NCI-H146 treated with DMSO at 0.1 percent for 48 hours (cell line): ENCODE measurements around the gene BMP2.

ENCODE experiments used
- DNase-seq: peaks from one replicate; lab custom pipeline; 2025; ENCODE audit not compliant: unreplicated experiment; lab: John Stamatoyannopoulos, UW

The BMP2 gene

DNA sequence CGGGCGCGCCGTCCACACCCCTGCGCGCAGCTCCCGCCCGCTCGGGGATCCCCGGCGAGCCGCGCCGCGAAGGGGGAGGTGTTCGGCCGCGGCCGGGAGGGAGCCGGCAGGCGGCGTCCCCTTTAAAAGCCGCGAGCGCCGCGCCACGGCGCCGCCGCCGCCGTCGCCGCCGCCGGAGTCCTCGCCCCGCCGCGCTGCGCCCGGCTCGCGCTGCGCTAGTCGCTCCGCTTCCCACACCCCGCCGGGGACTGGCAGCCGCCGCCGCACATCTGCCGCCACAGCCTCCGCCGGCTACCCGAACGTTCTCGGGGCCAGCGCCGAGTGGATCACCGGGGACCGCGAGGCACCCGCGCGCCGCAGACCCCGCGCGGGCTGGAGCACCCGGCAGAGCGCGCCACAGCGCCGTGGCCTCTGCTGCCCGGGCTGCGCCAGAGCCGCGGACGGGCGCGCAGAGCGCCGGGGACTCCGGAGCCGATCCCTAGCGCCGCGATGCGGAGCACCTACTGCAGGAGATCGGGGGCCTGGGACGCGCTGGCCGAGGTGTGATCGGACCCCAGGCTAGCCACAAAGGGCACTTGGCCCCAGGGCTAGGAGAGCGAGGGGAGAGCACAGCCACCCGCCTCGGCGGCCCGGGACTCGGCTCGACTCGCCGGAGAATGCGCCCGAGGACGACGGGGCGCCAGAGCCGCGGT is at the start of gene BMP2:
Gene BMP2 (plus strand): TSS at position 151 of the 692 bp plus-strand sequence. CDS start 2,441 bp downstream, outside the sequence.
- DNase-seq: peak; percentile 49

DNA sequence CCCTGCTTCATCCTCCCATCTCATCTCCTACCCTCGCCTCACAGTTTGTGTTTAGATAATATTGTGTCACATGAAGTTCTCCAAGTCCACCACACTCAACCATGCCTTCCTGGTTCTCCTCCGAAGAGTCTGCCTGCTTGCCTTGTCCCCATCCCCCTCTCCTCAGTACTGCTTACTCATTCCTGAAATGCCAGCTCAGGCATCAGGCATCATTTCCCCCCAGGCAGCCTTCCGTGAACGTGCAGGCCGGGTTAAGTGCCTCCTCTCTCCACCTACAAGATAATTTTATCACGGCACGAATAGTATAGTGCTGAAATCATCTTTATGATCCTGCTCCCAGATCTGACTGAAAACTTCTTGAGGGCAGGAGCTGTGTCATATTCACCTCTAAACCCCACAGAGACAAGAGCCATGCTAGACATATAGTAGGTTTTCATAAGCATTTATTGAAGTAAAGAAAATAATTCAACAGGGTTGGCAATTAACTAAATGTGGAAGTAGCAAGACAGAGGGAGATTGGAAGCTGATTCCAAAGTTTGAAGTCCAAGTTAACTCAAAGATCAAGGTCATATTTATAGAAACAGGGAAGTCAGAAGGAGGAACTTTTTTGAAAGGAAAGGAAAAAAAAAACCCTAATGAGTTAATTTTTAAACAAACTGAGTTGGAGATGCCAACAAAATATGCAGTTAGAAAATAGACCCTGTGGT is 48.7 kb upstream of the BMP2 start:
- DNase-seq: no peak

DNA sequence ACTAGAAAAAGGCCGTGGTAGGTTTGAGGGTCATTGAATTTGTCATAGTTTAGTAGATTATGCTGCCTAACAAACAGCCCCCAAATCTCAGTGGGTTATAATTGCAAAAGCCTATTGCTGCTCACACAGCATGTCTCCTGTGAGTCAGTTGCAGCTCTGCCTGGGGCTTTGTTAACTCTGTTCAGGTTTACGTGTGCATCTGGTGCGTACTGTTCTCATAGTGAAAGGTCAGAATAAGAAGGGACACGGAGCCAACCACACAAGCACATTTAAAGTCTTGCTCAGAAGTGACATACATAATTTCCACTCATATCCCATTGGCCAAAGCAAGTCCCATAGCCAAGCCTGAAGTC is 48.1 kb upstream of the BMP2 start:
- DNase-seq: no peak

DNA sequence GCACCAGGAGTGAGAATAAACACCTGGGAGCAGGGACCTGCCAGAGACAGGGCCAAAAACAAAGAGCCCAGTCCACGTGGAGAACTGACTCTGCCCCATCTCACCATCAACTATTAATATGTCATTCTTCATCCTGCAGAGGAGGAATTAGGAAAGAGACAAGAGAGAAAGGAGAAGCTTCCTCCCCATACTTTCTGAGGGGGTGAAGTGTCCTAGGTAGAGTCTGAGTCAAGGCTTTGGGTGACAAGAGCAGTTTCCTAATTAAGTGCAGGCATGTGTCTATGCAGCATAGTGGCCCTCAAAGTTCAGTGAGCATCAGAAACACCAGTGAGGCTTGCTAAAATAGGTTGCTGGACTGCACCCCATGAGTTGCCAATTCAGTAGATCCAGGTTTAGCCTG is 40.7 kb upstream of the BMP2 start:
- no peak for DNase-seq

DNA sequence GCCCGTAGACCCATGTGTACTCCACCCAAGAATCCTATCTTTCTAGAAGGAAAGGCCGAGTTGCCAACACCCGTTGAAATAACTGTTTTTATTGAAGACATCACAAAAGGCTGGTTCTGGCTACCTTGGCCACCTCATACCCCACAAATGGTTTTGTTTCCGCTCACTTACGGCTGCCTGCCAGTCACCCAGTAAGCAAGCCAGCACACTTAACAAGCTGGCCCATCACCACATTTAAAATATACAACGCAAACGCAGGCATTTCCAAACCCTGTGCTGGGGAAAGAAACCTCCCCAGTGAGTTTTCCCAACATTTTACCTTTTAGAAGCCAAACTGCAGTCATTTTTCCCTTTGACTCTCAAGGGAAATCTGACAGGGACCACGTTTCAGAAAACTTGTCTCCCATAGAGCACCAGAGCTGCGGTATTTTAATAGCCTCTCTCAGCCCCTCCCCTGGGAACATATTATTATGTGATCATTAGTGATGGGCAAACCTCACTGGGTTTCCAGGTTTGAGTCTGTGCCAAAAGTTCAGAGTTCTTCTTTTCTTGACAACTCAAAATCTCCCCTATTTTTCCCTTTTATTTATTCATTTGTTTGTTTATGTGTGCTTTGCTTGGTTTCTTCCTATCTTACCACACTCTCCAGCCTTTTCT is 36.7 kb upstream of the BMP2 start:
- DNase-seq: no peak

GRCh38 chr20:6732001-6732447 is 35.5 kb upstream of the BMP2 start:
- DNase-seq: no peak

DNA sequence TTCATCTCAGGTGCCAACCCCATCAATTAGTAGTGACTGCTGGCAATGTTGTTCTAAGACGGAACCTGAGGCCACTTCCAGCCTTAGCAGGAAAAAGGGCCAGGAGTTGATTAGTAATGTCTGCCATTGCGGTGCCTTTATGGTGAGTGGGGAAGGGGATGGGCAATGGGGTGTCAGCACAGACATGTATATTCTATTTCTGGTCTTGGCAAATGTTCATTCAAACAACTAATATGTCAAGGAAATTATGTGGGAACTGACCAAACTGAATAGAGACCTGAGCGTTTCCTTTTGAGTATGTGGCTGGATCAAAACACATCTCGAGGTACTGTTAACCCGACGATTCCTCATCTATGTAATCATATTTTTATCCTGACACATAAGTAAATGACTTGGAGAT is 34.6 kb upstream of the BMP2 start:
- DNase-seq: no peak

DNA sequence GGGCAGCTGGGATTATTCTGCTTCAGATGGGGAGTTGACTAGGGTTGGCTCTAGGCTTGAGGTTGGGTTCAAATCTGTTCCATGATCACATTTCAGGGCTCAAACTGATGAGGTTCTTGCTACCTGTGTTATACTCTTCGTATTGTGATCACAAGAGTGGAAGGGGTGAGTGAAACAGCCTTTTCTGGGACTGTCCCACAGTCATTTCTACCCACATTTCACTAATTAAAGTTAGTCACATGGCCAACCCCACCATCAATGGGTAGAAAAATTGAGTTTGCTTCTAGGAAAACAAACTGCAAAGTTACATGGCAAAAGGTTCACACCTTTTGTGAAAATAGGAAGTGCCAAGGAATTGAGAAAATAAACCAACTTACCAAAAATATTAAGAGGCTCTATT is 33.5 kb upstream of the BMP2 start:
- no peak for DNase-seq

DNA sequence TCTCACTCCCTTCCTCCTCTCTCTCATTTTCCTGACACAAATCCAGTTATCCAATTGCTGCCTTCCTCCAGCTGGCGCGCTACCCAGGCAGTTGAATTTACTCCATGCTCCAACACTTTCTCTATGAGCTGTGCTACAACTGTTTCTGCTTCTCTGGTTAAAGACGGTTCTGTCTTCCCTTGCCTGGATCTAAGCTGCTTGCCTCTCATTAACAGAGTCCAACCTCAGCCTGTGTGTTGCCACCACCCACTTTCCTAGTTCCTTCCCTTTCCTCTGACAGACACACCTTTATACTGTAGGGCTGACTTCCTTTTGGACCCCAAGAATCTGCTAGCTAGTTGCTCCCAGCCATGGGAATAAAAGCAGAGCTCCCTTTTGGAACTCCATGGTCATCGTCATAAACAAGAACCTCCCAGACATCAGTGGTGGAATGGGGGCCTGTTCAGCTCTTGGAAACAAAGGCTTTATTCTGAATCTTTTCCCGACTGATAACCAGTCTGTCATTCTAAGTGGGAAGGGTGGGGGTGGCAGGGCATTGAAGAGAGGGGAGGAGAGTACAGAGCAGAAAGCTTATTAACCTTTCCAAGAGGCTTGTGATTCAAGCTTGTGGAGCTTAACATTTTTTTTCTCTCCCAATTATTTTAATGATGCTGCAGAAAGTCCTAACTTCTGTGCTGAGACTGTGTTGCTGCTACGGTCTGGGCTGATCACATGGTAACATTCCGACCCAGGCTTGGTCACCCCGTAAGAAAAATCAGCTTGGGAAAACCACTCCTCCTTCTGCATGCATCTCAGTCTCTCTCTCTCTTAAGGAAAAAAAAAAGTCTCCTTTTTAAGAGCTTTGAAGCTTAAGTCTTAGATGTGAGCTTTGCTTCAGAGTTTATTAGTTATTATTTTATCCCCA is 31.3 kb upstream of the BMP2 start:
- DNase-seq: no peak

DNA sequence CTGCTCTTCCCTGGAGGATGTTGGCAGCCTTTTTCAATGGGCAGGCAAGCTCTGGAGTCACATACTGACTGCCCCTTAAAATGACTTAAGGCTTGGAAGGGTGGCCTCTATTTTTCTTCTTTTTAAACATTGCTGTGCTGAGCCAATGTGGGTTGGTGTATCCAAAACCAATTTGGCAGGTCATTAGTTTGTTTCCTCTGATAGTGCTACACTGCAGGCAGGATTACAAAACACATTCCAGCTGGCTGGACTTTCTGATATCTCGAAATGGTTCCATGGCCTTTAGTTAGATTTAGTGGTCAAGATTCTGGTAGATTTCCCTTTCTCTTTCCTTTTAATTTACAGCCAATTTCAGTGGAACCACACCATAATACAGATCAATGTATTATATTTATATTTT is 28.1 kb upstream of the BMP2 start:
- no peak for DNase-seq

- no peak for DNase-seq
Measured at GRCh38 chr20:6740096-6740495, 27.4 kb upstream of the BMP2 start.

DNA sequence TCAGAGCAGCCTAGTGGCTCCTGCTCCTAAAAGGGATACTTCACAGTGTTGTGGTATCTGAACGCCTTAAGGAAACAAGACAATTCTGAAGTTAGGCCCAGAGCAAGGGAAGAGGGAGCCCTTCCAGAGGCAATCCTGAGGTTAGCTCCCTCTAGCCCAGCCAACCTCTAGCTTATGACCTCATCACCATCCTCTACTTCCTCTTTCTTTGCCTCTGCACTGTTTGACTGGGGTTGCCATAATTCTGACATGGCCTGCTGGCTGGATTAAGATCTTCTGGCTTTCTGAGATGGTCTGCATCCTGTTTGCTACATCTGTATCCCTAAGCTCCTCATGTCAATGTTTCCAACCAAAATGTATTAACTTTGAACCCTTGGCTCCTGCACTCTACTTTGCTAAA is 23.3 kb upstream of the BMP2 start:
- DNase-seq: no peak

DNA sequence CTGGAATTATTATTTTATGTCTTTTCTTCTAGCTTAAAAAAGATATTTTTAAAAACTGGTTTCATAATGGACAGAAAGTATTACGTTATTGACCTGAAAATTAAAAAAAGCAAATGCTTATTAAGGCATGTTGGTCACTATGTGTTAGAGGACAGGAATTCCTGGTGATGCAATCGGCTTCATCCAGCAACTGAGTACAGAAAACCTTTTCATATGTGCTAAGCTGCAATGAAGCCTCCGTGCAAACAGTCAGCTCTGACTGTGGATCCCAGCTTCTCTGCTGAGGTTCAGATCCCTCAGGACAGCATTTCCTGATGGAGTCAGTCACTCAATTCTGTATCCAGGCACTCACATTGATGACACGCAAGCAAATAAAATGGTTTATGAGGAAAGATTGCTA is 22.7 kb upstream of the BMP2 start:
- DNase-seq: no peak

DNA sequence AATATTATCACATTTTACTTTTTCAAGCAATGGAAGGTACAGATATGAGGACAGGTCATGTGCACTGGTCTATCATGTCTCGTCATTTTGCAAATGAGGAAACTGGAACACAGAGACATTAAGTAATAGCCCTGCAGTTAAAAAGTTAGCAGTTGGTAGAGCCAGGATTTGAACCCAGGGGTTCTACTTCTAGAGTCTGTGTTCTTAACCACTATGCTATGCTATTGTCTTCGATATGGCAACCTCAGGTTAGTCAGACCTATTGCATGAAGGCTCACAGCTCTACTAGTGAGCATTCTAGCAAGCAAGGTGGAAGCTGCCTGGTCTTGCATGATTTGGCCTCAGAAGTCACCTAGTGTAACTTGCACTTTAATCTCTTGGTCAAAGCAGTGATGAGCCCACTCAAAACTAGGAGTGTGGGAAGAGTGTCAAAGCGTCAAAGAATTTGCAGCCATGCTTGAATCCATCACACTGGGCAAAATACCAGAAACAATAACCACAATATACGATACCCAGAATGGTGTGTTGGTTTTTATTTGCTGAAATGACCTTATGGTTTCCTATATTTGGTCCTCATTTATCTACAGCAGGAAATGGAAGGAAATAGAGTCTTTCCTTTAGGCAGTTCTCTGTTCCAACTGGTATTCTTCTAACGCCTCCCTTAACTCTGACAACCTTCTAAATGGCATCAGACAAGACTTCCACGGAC is 20.4 kb upstream of the BMP2 start:
- DNase-seq: peak; percentile 47

GRCh38 chr20:6750438-6750837 is 17.0 kb upstream of the BMP2 start:
- DNase-seq: no peak

GRCh38 chr20:6756693-6757595 is 10.5 kb upstream of the BMP2 start:
- peak; percentile 25 for DNase-seq

DNA sequence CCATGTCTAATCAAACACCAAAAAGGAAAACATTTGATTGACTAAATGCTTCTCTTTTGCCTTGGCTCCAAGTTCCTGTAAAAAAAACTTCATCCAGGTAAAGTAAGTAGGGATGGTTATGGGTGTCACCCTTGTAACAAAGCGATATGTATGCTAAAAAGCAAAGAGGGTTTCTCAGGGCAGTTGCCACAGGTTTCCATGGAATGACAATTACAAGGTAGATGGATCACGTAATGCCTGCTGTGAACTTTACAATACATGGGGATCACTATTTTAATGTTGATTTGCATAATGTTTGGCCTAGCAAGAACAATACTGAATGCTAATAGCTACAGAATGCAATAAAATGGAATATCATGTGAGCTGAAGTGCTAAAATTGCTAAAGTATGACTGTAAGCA is 2.9 kb upstream of the BMP2 start:
- no peak for DNase-seq

DNA sequence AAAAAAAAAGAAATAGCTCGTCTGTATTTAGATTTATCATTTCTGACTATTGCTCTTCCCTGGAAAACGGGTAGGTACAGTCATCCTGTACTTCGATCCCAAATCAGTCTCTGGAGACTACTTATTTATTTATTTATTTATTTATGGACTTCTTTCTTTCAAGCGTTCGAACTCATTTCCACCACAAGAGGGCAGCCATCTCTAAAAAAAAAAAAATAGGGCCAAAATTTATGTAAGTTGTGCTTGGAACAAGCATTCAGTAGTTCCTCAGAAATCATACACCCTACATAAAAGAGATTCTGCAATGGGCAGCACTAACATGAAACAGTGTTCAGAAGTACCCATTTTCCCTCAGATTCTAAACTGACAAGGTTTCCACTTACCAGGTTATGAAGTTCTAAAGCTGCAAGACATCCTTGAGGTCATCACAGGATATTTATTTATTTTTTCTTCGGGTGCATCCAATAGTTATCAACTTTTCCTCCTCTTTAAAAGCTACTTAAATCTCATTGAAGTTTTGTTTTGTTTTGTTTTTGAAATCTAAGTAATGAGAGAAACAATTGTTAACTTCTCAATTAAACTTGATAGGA is 1.9 kb upstream of the BMP2 start:
- peak; percentile 71 for DNase-seq

GRCh38 chr20:6766433-6766832 is 1.1 kb upstream of the BMP2 start:
- no peak for DNase-seq
